Prostate gland (tissue), 2 donors: ENCODE measurements around the gene ERAS.

ENCODE experiments used
- CTCF ChIP-seq, 4 experiments: fragments of 200-600 bp in 2 of 4; fragments of 450-650 bp in 2 of 4; sonication (generic) in 2 of 4; IDR thresholded peaks; 1 replicate in 3 of 4; 2 replicates in 1 of 4; pipeline ENCODE4 v1.5.1; 2016 to 2019; ENCODE audit warnings: antibody characterized with exemption in 4 of 4, mild to moderate bottlenecking in 2 of 4, moderate library complexity in 2 of 4
- POLR2AphosphoS5 ChIP-seq: sonication (generic); formaldehyde crosslinking; IDR thresholded peaks from one replicate; pipeline ENCODE4 v1.6.1; 2017; ENCODE audit warnings: antibody characterized with exemption

GRCh38 chrX:48779399-48779798 lies 46.9 kb upstream of the ERAS start:
- TF ChIP-seq CTCF (IDR thresholded peaks at IDR 0.05) (no peak), POLR2AphosphoS5 (no peak)
